MM.1S (cell line): ENCODE results near the gene NDUFS8.

ENCODE experiments used
- DNase-seq: peaks from one replicate; pipeline ENCODE4 v3.0.0-alpha.2; 2015
- H2AFZ ChIP-seq: fragments of 300-600 bp; sonication (generic); 2 replicates; pipeline ENCODE4 v1.6.0; 2016; ENCODE audit warnings: antibody characterized with exemption, low read length
- H3F3A ChIP-seq: fragments of 300-600 bp; sonication (generic); 2 replicates; pipeline ENCODE4 v1.6.1; 2016; ENCODE audit warnings: mild to moderate bottlenecking, antibody characterized with exemption, low read length, moderate library complexity, mixed read lengths; ENCODE audit not compliant: insufficient read depth
- H3K27ac ChIP-seq: fragments of 300-600 bp; sonication (generic); 2 replicates; pipeline ENCODE4 v1.5.1; 2016; ENCODE audit warnings: mild to moderate bottlenecking, low read length
- H3K27me3 ChIP-seq: fragments of 300-600 bp; sonication (generic); replicated peaks from 2 replicates; pipeline ENCODE4 v1.6.0; 2016; ENCODE audit warnings: low read length; ENCODE audit not compliant: insufficient read depth
- H3K36me3 ChIP-seq: fragments of 300-600 bp; sonication (generic); replicated peaks from 2 replicates; pipeline ENCODE4 v1.6.1; 2016; ENCODE audit warnings: mild to moderate bottlenecking, low read length, mixed read lengths; ENCODE audit not compliant: insufficient read depth
- H3K4me1 ChIP-seq: fragments of 300-600 bp; sonication (generic); 2 replicates; pipeline ENCODE4 v1.6.1; 2016; ENCODE audit warnings: low read length, mixed read lengths
- H3K4me2 ChIP-seq: fragments of 300-600 bp; sonication (generic); 2 replicates; pipeline ENCODE4 v1.6.0; 2016; ENCODE audit warnings: low read depth, low read length
- H3K4me3 ChIP-seq: fragments of 300-600 bp; sonication (generic); 2 replicates; pipeline ENCODE4 v1.5.1; 2016; ENCODE audit warnings: low read length, mixed read lengths
- H3K79me2 ChIP-seq: fragments of 300-600 bp; sonication (generic); 2 replicates; pipeline ENCODE4 v1.6.1; 2016; ENCODE audit warnings: mixed run types, low read length, mixed read lengths
- H3K9ac ChIP-seq: fragments of 300-600 bp; sonication (generic); 2 replicates; pipeline ENCODE4 v1.6.1; 2016; ENCODE audit warnings: low read length, mixed read lengths
- H3K9me2 ChIP-seq: fragments of 300-600 bp; sonication (generic); replicated peaks from 2 replicates; pipeline ENCODE4 v1.6.1; 2016; ENCODE audit warnings: mild to moderate bottlenecking, low read length, mixed read lengths; ENCODE audit not compliant: insufficient read depth
- H3K9me3 ChIP-seq: fragments of 300-600 bp; sonication (generic); replicated peaks from 2 replicates; pipeline ENCODE4 v1.6.1; 2016; ENCODE audit warnings: mild to moderate bottlenecking, low read length, mixed read lengths; ENCODE audit not compliant: insufficient read depth
- H4K20me1 ChIP-seq: fragments of 300-600 bp; sonication (generic); 2 replicates; pipeline ENCODE4 v1.6.1; 2016; ENCODE audit warnings: mild to moderate bottlenecking, low read length, moderate library complexity, mixed read lengths; ENCODE audit not compliant: insufficient read depth
- CTCF ChIP-seq: fragments of 300-600 bp; sonication (generic); IDR thresholded peaks from 2 replicates; pipeline ENCODE4 v1.5.1; 2016; ENCODE audit warnings: antibody characterized with exemption, low read length, mixed read lengths
- EZH2 ChIP-seq: fragments of 300-600 bp; sonication (generic); optimal IDR thresholded peaks from 2 replicates; pipeline ENCODE3; 2017; ENCODE audit warnings: low read depth, mild to moderate bottlenecking, antibody characterized with exemption, low read length, mixed read lengths
- EZH2phosphoT487 ChIP-seq: fragments of 300-600 bp; sonication (generic); IDR thresholded peaks from 2 replicates; pipeline ENCODE4 v1.6.1; 2018; ENCODE audit warnings: antibody characterized with exemption, low read length

Gene NDUFS8

GRCh38 chr11:68013611-68014156, 16.8 kb upstream of the NDUFS8 start:
- H3K27ac ChIP-seq: peak overlapping the region; percentile 28; the same call in 1 of the 2 replicates
- H3K9me3 ChIP-seq: no peaks in the 10 kb centered on the region
- H4K20me1 ChIP-seq: no peaks in the 10 kb centered on the region
- H3K4me3 ChIP-seq: no peak overlapping the region
- H3K4me2 ChIP-seq: peak overlapping the region; percentile 17; the same call in 1 of the 2 replicates
- H3K79me2 ChIP-seq: no peaks in the 10 kb centered on the region
- H3K27me3 ChIP-seq: no peaks in the 10 kb centered on the region
- H2AFZ ChIP-seq: no peak overlapping the region
- no peaks in the 10 kb centered on the region for H3K9me2 ChIP-seq
- peaks cover 41% of the 10 kb centered on the region for H3K4me1 ChIP-seq
- TF ChIP-seq CTCF: no peak
- no peak for TF ChIP-seq EZH2phosphoT487
- TF ChIP-seq EZH2: no peak
- H3K9ac ChIP-seq: no peak overlapping the region
- H3F3A ChIP-seq: peaks cover 24% of the 10 kb centered on the region
- no peak for DNase-seq
- no peaks in the 10 kb centered on the region for H3K36me3 ChIP-seq

GRCh38 chr11:68014157-68014946, 16.1 kb upstream of the NDUFS8 start:
- no peak for TF ChIP-seq CTCF
- no peak for TF ChIP-seq EZH2phosphoT487
- TF ChIP-seq EZH2: no peak
- no peaks in the 10 kb centered on the region for H3K9me2 ChIP-seq
- no peaks in the 10 kb centered on the region for H3K36me3 ChIP-seq
- no peaks in the 10 kb centered on the region for H4K20me1 ChIP-seq
- H3K9ac ChIP-seq: no peak overlapping the region
- no peaks in the 10 kb centered on the region for H3K79me2 ChIP-seq
- no peaks in the 10 kb centered on the region for H3K27me3 ChIP-seq
- no peak overlapping the region for H2AFZ ChIP-seq
- no peak for DNase-seq
- H3K4me1 ChIP-seq: peaks cover 35% of the 10 kb centered on the region
- no peaks in the 10 kb centered on the region for H3K9me3 ChIP-seq
- no peak overlapping the region for H3K27ac ChIP-seq
- 0 out of 2 replicates have a peak overlapping the region, but pooled peaks have one; percentile 17 for H3K4me2 ChIP-seq
- peaks cover 18% of the 10 kb centered on the region for H3F3A ChIP-seq
- no peak overlapping the region for H3K4me3 ChIP-seq

- H3K9me2 ChIP-seq: no peaks in the 10 kb centered on the region
- H3K27me3 ChIP-seq: no peaks in the 10 kb centered on the region
- no peak overlapping the region for H3K4me3 ChIP-seq
- H3K4me2 ChIP-seq: no peak overlapping the region
- peaks cover 28% of the 10 kb centered on the region for H3K4me1 ChIP-seq
- no peaks in the 10 kb centered on the region for H4K20me1 ChIP-seq
- no peak overlapping the region for H2AFZ ChIP-seq
- H3K9ac ChIP-seq: no peak overlapping the region
- H3K36me3 ChIP-seq: no peaks in the 10 kb centered on the region
- no peaks in the 10 kb centered on the region for H3K9me3 ChIP-seq
- H3K79me2 ChIP-seq: no peaks in the 10 kb centered on the region
- H3K27ac ChIP-seq: no peak overlapping the region
- no peak for TF ChIP-seq CTCF
- TF ChIP-seq EZH2phosphoT487: no peak
- no peak for TF ChIP-seq EZH2
- peaks cover 12% of the 10 kb centered on the region; the same call in 1 of the 2 replicates for H3F3A ChIP-seq
- DNase-seq: no peak
Measured at GRCh38 chr11:68014947-68015447, 15.5 kb upstream of the NDUFS8 start.
